GM06990 (cell line): Measurements from ENCODE around the gene CLIC3.

ENCODE experiments used
- DNase-seq: peaks from one replicate; pipeline ENCODE4 v3.0.0-alpha.2; 2011; ENCODE audit not compliant: insufficient read length; ENCODE audit errors: extremely low read depth
- H3K27me3 ChIP-seq: replicated peaks from 2 replicates; pipeline ENCODE4 v1.6.0; 2011; ENCODE audit warnings: low read length; ENCODE audit not compliant: control insufficient read depth, insufficient read depth
- H3K36me3 ChIP-seq: 2 replicates; pipeline ENCODE4 v1.5.1; 2011; ENCODE audit warnings: low read length; ENCODE audit not compliant: control insufficient read depth, insufficient read depth
- H3K4me3 ChIP-seq: replicated peaks from 2 replicates; pipeline ENCODE4 v1.5.1; 2011; ENCODE audit warnings: low read depth, mild to moderate bottlenecking, control low read depth, low read length
- CTCF ChIP-seq: IDR thresholded peaks from 2 replicates; pipeline ENCODE4 v1.5.1; 2011; ENCODE audit warnings: low read length, control low read depth, mild to moderate bottlenecking, inconsistent platforms; ENCODE audit not compliant: insufficient read depth, poor library complexity, severe bottlenecking

Gene CLIC3

GRCh38 chr9:136992819-136993369 lies 3.5 kb downstream of the CLIC3 start:
- H3K4me3 ChIP-seq = peak overlapping the region; percentile 62
- H3K36me3 ChIP-seq = no peaks in the 10 kb centered on the region; the same call in 1 of the 2 replicates
- no peaks in the 10 kb centered on the region; the same call in 1 of the 2 replicates for H3K27me3 ChIP-seq
- no peak for DNase-seq
- TF ChIP-seq CTCF = no peak

- TF ChIP-seq CTCF = no peak
- peak within 1 kb of the TSS; percentile 62 for H3K4me3 ChIP-seq
- H3K27me3 ChIP-seq = no peaks in the 10 kb centered on the region; the same call in 1 of the 2 replicates
- H3K36me3 ChIP-seq = no peaks in the 10 kb centered on the region; the same call in 1 of the 2 replicates
- peak; percentile 92 for DNase-seq
Measured at GRCh38 chr9:136991993-136992818, 4.2 kb downstream of the CLIC3 start, which contains the start of gene PAXX. TSS of gene PAXX (plus strand) at chr9:136992422. CDS start at chr9:136992444, 22 bp downstream.

- DNase-seq = no peak
- no peak overlapping the region for H3K4me3 ChIP-seq
- H3K27me3 ChIP-seq = no peaks in the 10 kb centered on the region
- no peak for TF ChIP-seq CTCF
- H3K36me3 ChIP-seq = no peaks in the 10 kb centered on the region; the same call in 1 of the 2 replicates
Measured at GRCh38 chr9:136990242-136990911, 6.0 kb downstream of the CLIC3 start.

GRCh38 chr9:136988872-136989271 lies 7.5 kb downstream of the CLIC3 start:
- Histone ChIP-seq H3K27me3 (no peaks in the 10 kb centered on the region; the same call in 1 of the 2 replicates), H3K4me3 (no peak overlapping the region), H3K36me3 (no peaks in the 10 kb centered on the region; the same call in 1 of the 2 replicates)
- no peak for DNase-seq
- TF ChIP-seq CTCF = no peak

GRCh38 chr9:136985853-136986252 lies 10.5 kb downstream of the CLIC3 start:
- DNase-seq = no peak
- no peak for TF ChIP-seq CTCF
- Histone ChIP-seq H3K4me3 (no peak overlapping the region), H3K36me3 (no peaks in the 10 kb centered on the region), H3K27me3 (no peaks in the 10 kb centered on the region; the same call in 1 of the 2 replicates)
